Keratinocyte (primary cell): Measurements from ENCODE around the gene SVOP. TPM values are rescaled to one million over a fixed set of nuclear protein-coding genes. Genes with fewer than 3 reads are reported as not detected.
A peak's percentile ranks its signal among the peaks of the same experiment; 100 is the strongest.

Source experiments
- DNase-seq: peaks from one replicate; pipeline ENCODE4 v3.0.0-alpha.2; 2011; ENCODE audit warnings: low read depth, missing footprints, low spot score
- FAIRE-seq: peaks from 2 replicates; lab custom pipeline; 2011; peaks lifted over from hg19 to GRCh38; lab: Jason Lieb, UNC
- H2AFZ ChIP-seq: 2 replicates; pipeline ENCODE4 v1.6.0; 2012; ENCODE audit warnings: low read length, control low read depth, inconsistent platforms; ENCODE audit not compliant: control insufficient read depth
- H3K27ac ChIP-seq: 2 replicates; pipeline ENCODE4 v1.5.1; 2011; ENCODE audit warnings: low read length; ENCODE audit not compliant: control insufficient read depth, insufficient read depth
- H3K27me3 ChIP-seq: 3 replicates; pipeline ENCODE4 v1.6.0; 2011; ENCODE audit warnings: low read length; ENCODE audit not compliant: control insufficient read depth, insufficient read depth; ENCODE audit errors: extremely low read depth
- H3K36me3 ChIP-seq, 2 experiments: 2 replicates in 1 of 2; 3 replicates in 1 of 2; pipeline ENCODE4 v1.5.1; 2011; ENCODE audit warnings: low read length in 2 of 2, mild to moderate bottlenecking in 1 of 2; ENCODE audit not compliant: control insufficient read depth in 2 of 2, insufficient read depth in 2 of 2; ENCODE audit errors: extremely low read depth in 1 of 2
- H3K4me1 ChIP-seq: 3 replicates; pipeline ENCODE4 v1.5.1; 2011; ENCODE audit warnings: low read length; ENCODE audit not compliant: control insufficient read depth, insufficient read depth; ENCODE audit errors: extremely low read depth
- H3K4me2 ChIP-seq: 3 replicates; pipeline ENCODE4 v1.6.0; 2011; ENCODE audit warnings: low read depth, low read length; ENCODE audit not compliant: control insufficient read depth, insufficient read depth; ENCODE audit errors: extremely low read depth
- H3K4me3 ChIP-seq, 3 experiments: fragments of 200-600 bp in 1 of 3; sonication (generic) in 1 of 3; 2 replicates in 2 of 3; 3 replicates in 1 of 3; pipeline ENCODE4 v1.5.1; 2011 to 2016; ENCODE audit warnings: low read length in 3 of 3, mild to moderate bottlenecking in 3 of 3, control low read depth in 2 of 3, inconsistent platforms in 1 of 3, low read depth in 1 of 3, mixed read lengths in 1 of 3, mixed run types in 1 of 3, moderate library complexity in 1 of 3; ENCODE audit not compliant: control insufficient read depth in 2 of 3, insufficient read depth in 2 of 3; ENCODE audit errors: extremely low read depth in 1 of 3
- H3K79me2 ChIP-seq: 2 replicates; pipeline ENCODE4 v1.6.0; 2012; ENCODE audit warnings: low read length; ENCODE audit not compliant: control insufficient read depth, insufficient read depth
- H3K9ac ChIP-seq: 3 replicates; pipeline ENCODE4 v1.6.0; 2011; ENCODE audit warnings: low read length; ENCODE audit not compliant: control insufficient read depth, insufficient read depth; ENCODE audit errors: extremely low read depth
- H3K9me1 ChIP-seq: 3 replicates; pipeline ENCODE4 v1.6.0; 2011; ENCODE audit warnings: low read length; ENCODE audit not compliant: control insufficient read depth, insufficient read depth; ENCODE audit errors: extremely low read depth
- H3K9me3 ChIP-seq: 2 replicates; pipeline ENCODE4 v1.5.1; 2012; ENCODE audit warnings: low read depth, low read length; ENCODE audit not compliant: control insufficient read depth
- H4K20me1 ChIP-seq: 3 replicates; pipeline ENCODE4 v1.6.0; 2011; ENCODE audit warnings: low read length; ENCODE audit not compliant: control insufficient read depth, insufficient read depth; ENCODE audit errors: extremely low read depth
- EZH2 ChIP-seq: IDR thresholded peaks from one replicate; pipeline ENCODE4 v1.6.1; 2012; ENCODE audit warnings: inconsistent platforms, mild to moderate bottlenecking, low read length, moderate library complexity
- dilution Hi-C: fragments of 300-500 bp; cut with MboI; formaldehyde crosslinking; loops from one replicate; pipeline ENCODE4 v1.7.0; 2020; ENCODE audit warnings: low sequenced_read_pairs; ENCODE audit not compliant: extremely low pct_ligation_motif_present
- polyA plus RNA-seq, 5 experiments: library from polyadenylated mRNA; depleted of rRNA in 3 of 5; stranded (reverse) in 3 of 5; stranded (forward) in 1 of 5; unstranded in 1 of 5; fragments of >200 nt; gene quantifications; 1 replicate in 1 of 5; 2 replicates in 3 of 5; 3 replicates in 1 of 5; pipeline versions ENCODE4 v1.2.1 to v1.2.3, GENCODE V29; 2011 to 2012; ENCODE audit warnings: missing spikeins in 2 of 5, low read depth in 1 of 5, low replicate concordance in 1 of 5
- small RNA-seq, 3 experiments: library from RNA; depleted of rRNA; stranded (forward); fragments of <200 nt; gene quantifications; one replicate each; pipeline ENCODE3, GENCODE V24; 2012; ENCODE audit warnings: low read depth in 3 of 3, low replicate concordance in 1 of 3; ENCODE audit not compliant: insufficient read length in 3 of 3
- TF ChIP-seq, protein P1 (sequence below), 3 experiments: IDR thresholded peaks in 1 of 3; conservative IDR thresholded peaks in 1 of 3; optimal IDR thresholded peaks in 1 of 3; 2 replicates in 2 of 3; 3 replicates in 1 of 3; pipeline versions ENCODE3 to v1.5.1; 2011; ENCODE audit warnings: low read length in 3 of 3, mild to moderate bottlenecking in 3 of 3, moderate library complexity in 2 of 3, control low read depth in 1 of 3, inconsistent platforms in 1 of 3; ENCODE audit not compliant: insufficient read depth in 2 of 3; ENCODE audit errors: extremely low read depth in 1 of 3

Gene SVOP
- polyA plus RNA-seq, 1 donor (not counting 4 experiments of a cell fraction or from before 2014, with no cell fraction given): not detected

- dilution Hi-C loops: no loop called here
- H2AFZ ChIP-seq: peak overlapping the region; percentile 23
- peaks cover under 1 to 1% of the 10 kb centered on the region in 2 experiments for H3K36me3 ChIP-seq
- peak overlapping the region; percentile 71 for H3K9ac ChIP-seq
- H4K20me1 ChIP-seq: peaks cover 5% of the 10 kb centered on the region
- H3K79me2 ChIP-seq: peaks cover 37% of the 10 kb centered on the region
- FAIRE-seq (no peak), DNase-seq (no peak)
- no peaks in the 10 kb centered on the region for H3K9me1 ChIP-seq
- no peak overlapping the region for H3K27ac ChIP-seq
- peaks cover 2% of the 10 kb centered on the region for H3K9me3 ChIP-seq
- no peak for TF ChIP-seq EZH2
- TF ChIP-seq, protein P1, sequence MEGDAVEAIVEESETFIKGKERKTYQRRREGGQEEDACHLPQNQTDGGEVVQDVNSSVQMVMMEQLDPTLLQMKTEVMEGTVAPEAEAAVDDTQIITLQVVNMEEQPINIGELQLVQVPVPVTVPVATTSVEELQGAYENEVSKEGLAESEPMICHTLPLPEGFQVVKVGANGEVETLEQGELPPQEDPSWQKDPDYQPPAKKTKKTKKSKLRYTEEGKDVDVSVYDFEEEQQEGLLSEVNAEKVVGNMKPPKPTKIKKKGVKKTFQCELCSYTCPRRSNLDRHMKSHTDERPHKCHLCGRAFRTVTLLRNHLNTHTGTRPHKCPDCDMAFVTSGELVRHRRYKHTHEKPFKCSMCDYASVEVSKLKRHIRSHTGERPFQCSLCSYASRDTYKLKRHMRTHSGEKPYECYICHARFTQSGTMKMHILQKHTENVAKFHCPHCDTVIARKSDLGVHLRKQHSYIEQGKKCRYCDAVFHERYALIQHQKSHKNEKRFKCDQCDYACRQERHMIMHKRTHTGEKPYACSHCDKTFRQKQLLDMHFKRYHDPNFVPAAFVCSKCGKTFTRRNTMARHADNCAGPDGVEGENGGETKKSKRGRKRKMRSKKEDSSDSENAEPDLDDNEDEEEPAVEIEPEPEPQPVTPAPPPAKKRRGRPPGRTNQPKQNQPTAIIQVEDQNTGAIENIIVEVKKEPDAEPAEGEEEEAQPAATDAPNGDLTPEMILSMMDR (optimal IDR thresholded peaks at IDR 0.05 in 1 of 3, IDR thresholded peaks at IDR 0.05 in 1 of 3, conservative IDR thresholded peaks at IDR 0.05 in 1 of 3; ENCODE audit: extremely low read depth in 1 of 3, insufficient read depth in 2 of 3, low read length in 3 of 3): no peak
- H3K27me3 ChIP-seq: no peaks in the 10 kb centered on the region
- H3K4me3 ChIP-seq: peak overlapping the region in 1 of 3 experiments; percentile 53
- H3K4me2 ChIP-seq: peak overlapping the region; percentile 67
- H3K4me1 ChIP-seq: peaks cover 32% of the 10 kb centered on the region
These were observed 162.4 kb downstream of the SVOP start for GRCh38 chr12:108858311-108859074.

Small RNA genes lying within 50 kb of the gene (small RNA-seq; reads per million reads assigned to genes)
- gene AC190387.1: 0 reads per million in 3 experiments
- 0.13 to 2.3 (median 0.50) reads per million in 3 experiments for gene RNA5SP372
- 0 reads per million in 3 experiments for gene RNU6-361P

Other genes starting within 250 kb of the SVOP start
- gene SSH1, start 163.5 kb downstream of the SVOP start, polyA plus RNA-seq: 16.4 to 23.6 TPM (median 21.2 TPM) in 3 replicates
- not detected in 3 replicates for gene DAO, start 141.0 kb downstream of the SVOP start, polyA plus RNA-seq
- gene USP30, start 31.5 kb upstream of the SVOP start, polyA plus RNA-seq: 8.4 to 11.3 TPM (median 10.0 TPM) in 3 replicates
- gene ALKBH2, start 72.4 kb upstream of the SVOP start, polyA plus RNA-seq: 18.3 to 31.0 TPM (median 25.2 TPM) in 3 replicates
- gene UNG, start 76.5 kb upstream of the SVOP start, polyA plus RNA-seq: 17.9 to 35.1 TPM (median 26.3 TPM) in 3 replicates
- 0.54 to 2.1 TPM (median 1.3 TPM) in 3 replicates for gene ACACB, start 95.5 kb upstream of the SVOP start, polyA plus RNA-seq